Stimulated activated CD8-positive, alpha-beta memory T cell treated with anti-CD3 and anti-CD28 coated beads, Interleukin-4, amount 100 ng/mL, for 48 hours (primary cell): ENCODE results near the gene DIO1.

Source experiments
- DNase-seq: peaks from one replicate; pipeline ENCODE4 v3.0.0-alpha.2; 2020

The DIO1 gene

GRCh38 chr1:53943490-53944043 lies 49.6 kb downstream of the DIO1 start:
- DNase-seq = no peak

- DNase-seq = no peak
Measured at GRCh38 chr1:53944469-53945182, 50.6 kb downstream of the DIO1 start.

- no peak for DNase-seq
Measured at GRCh38 chr1:53945183-53945432, 51.1 kb downstream of the DIO1 start.

- DNase-seq = peak; percentile 100
Measured at GRCh38 chr1:53945433-53946251, 51.7 kb downstream of the DIO1 start, which contains the start of gene IFT25. IFT25 (minus strand) TSS chr1:53945699; CDS start chr1:53940082, 5,617 bp downstream.

GRCh38 chr1:53946252-53947171 lies 52.5 kb downstream of the DIO1 start, which contains the start of gene LRRC42:
LRRC42 (plus strand) TSS chr1:53946350; CDS start chr1:53952000, 5,650 bp downstream.
- DNase-seq = no peak

GRCh38 chr1:53947172-53947907 lies 53.4 kb downstream of the DIO1 start:
- no peak for DNase-seq

GRCh38 chr1:53948291-53948690 lies 54.3 kb downstream of the DIO1 start:
- no peak for DNase-seq

GRCh38 chr1:53949023-53949990 lies 55.3 kb downstream of the DIO1 start:
- DNase-seq = peak; percentile 37

- DNase-seq = no peak
Measured at GRCh38 chr1:53951697-53952096, 57.7 kb downstream of the DIO1 start.

- DNase-seq = no peak
Measured at GRCh38 chr1:53954128-53954527, 60.1 kb downstream of the DIO1 start.

GRCh38 chr1:53956308-53957168 lies 62.6 kb downstream of the DIO1 start:
- no peak for DNase-seq

- no peak for DNase-seq
Measured at GRCh38 chr1:53957194-53957818, 63.3 kb downstream of the DIO1 start.

GRCh38 chr1:53959664-53960250 lies 65.8 kb downstream of the DIO1 start:
- no peak for DNase-seq
